ENCODE measurements around the gene LPCAT2.

- TF ChIP-seq CTBP1 (IDR thresholded peaks at IDR 0.05; ENCODE audit: borderline replicate concordance), result no peak
- TF ChIP-seq BHLHE40 (IDR thresholded peaks at IDR 0.05; ENCODE audit: borderline replicate concordance), result no peak
- TF ChIP-seq FOXA1 (IDR thresholded peaks at IDR 0.05), result no peak
- no peak for TF ChIP-seq LEF1 (IDR thresholded peaks at IDR 0.05; ENCODE audit: borderline replicate concordance)
- TF ChIP-seq ARNT (IDR thresholded peaks at IDR 0.05), result no peak
- no peak for TF ChIP-seq FOXM1 (IDR thresholded peaks at IDR 0.05; ENCODE audit: borderline replicate concordance)
- no peak for TF ChIP-seq L3MBTL2 (conservative IDR thresholded peaks at IDR 0.05)
- TF ChIP-seq SUZ12 (IDR thresholded peaks at IDR 0.05), result no peak
- TF ChIP-seq NFRKB (IDR thresholded peaks at IDR 0.05), result no peak
- no peak for TF ChIP-seq SP1 (IDR thresholded peaks at IDR 0.05)
- no peak for TF ChIP-seq ZNF384 (IDR thresholded peaks at IDR 0.05)
- no peak for TF ChIP-seq TARDBP (IDR thresholded peaks at IDR 0.05)
- TF ChIP-seq PKNOX1 (IDR thresholded peaks at IDR 0.05), result no peak
Measured at GRCh38 chr16:55561319-55561848, 52.5 kb downstream of the LPCAT2 start.
